GM06990 (cell line): ENCODE results near the gene MPP4.

ENCODE experiments used
- DNase-seq: peaks from one replicate; pipeline ENCODE4 v3.0.0-alpha.2; 2011; ENCODE audit not compliant: insufficient read length; ENCODE audit errors: extremely low read depth
- H3K27me3 ChIP-seq: replicated peaks from 2 replicates; pipeline ENCODE4 v1.6.0; 2011; ENCODE audit warnings: low read length; ENCODE audit not compliant: control insufficient read depth, insufficient read depth
- H3K36me3 ChIP-seq: 2 replicates; pipeline ENCODE4 v1.5.1; 2011; ENCODE audit warnings: low read length; ENCODE audit not compliant: control insufficient read depth, insufficient read depth
- H3K4me3 ChIP-seq: replicated peaks from 2 replicates; pipeline ENCODE4 v1.5.1; 2011; ENCODE audit warnings: low read depth, mild to moderate bottlenecking, control low read depth, low read length
- CTCF ChIP-seq: IDR thresholded peaks from 2 replicates; pipeline ENCODE4 v1.5.1; 2011; ENCODE audit warnings: low read length, control low read depth, mild to moderate bottlenecking, inconsistent platforms; ENCODE audit not compliant: insufficient read depth, poor library complexity, severe bottlenecking

Gene MPP4

GRCh38 chr2:201660293-201660895 lies 38.0 kb downstream of the MPP4 start:
- DNase-seq, result no peak
- H3K36me3 ChIP-seq, result no peaks in the 10 kb centered on the region
- TF ChIP-seq CTCF, result no peak
- H3K27me3 ChIP-seq, result no peaks in the 10 kb centered on the region; the same call in 1 of the 2 replicates
- H3K4me3 ChIP-seq, result no peak overlapping the region

GRCh38 chr2:201656740-201657139 lies 41.7 kb downstream of the MPP4 start:
- Histone ChIP-seq H3K36me3 (no peaks in the 10 kb centered on the region), H3K27me3 (no peaks in the 10 kb centered on the region; the same call in 1 of the 2 replicates), H3K4me3 (no peak overlapping the region)
- no peak for TF ChIP-seq CTCF
- no peak for DNase-seq

DNA sequence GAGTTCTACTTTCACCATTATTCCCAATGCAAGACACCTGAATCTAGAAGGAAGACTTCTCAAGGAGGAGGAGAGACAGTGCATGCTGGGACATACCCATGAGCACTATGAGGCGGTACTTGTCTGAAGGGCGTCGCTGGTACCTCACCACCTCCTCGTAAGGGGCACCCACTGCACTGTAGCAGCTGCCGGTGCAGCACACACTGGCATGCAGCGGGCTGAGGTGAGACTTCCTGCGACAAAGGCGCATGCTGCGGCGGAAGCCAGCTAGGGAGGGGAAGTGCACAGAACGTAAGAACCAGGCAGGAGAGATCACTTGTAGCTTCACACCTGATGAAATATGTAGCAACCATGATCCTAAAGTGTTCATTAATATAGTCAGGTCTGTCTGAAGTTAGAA lies 42.3 kb downstream of the MPP4 start:
- H3K36me3 ChIP-seq, result no peaks in the 10 kb centered on the region
- no peak for TF ChIP-seq CTCF
- no peaks in the 10 kb centered on the region; the same call in 1 of the 2 replicates for H3K27me3 ChIP-seq
- no peak for DNase-seq
- no peak overlapping the region for H3K4me3 ChIP-seq

DNA sequence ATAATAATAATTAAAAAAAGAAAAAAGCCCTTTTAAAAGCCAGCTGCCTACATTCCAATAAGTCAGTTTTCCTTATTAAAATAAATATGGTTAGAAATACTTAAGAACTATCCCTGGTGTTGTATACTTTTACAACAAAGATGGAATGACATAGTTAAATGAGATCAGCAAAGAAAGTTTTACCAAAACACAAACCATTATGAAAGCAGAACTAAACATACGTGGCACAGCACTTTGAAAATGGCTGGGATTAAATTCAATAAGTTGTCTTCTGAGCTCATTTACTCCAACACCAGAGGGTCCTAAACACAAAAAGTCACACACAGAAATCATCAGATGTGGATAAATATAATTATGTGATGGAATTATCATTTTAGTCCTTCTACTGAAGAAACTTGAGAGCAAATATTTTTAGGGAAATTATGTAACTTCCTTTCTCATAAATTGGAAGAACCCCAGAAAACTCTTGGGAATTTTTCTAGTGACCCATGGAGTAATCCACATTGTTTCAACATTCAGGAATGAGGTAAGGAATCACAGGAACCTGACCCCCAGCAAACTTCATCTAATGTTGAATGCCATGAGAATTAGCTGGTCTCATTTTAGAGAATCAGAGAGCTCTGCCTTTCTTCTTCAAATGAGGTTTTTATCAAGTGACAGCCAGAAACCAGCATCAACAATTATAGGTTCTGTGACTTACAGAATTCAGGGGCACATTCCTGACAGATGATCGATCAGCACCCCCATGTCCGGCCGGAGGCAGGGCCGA lies 43.6 kb downstream of the MPP4 start:
- no peak for DNase-seq

DNA sequence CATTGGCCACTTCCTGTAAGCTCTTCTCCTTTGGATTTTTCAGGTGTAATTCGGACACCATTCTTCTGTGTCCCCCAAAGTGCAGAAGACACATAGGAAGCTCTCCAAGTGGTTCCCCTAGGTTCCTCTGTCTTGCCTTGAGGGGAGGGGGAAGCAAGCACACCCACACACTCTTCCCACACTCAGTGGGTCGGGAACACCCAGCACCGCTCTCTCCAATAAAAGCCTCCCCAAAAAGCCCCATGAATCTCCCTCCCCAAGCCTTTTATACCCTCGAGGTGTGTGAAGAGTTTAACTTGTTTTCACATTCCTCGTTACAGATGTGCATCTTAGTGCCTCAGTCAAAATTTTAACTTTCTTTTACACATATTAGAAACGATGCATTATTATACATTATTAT lies 45.2 kb downstream of the MPP4 start:
- no peaks in the 10 kb centered on the region for H3K36me3 ChIP-seq
- no peak for TF ChIP-seq CTCF
- H3K4me3 ChIP-seq, result no peak overlapping the region
- no peak for DNase-seq
- no peaks in the 10 kb centered on the region; the same call in 1 of the 2 replicates for H3K27me3 ChIP-seq

More for the DNA sequence above, 43.6 kb downstream of the MPP4 start:
- Histone ChIP-seq H3K4me3 (no peak overlapping the region), H3K36me3 (no peaks in the 10 kb centered on the region), H3K27me3 (no peaks in the 10 kb centered on the region; the same call in 1 of the 2 replicates)
- no peak for TF ChIP-seq CTCF
